Smooth muscle cell (in vitro differentiated cells): ENCODE data around the gene CD226. TPM values are rescaled to one million over a fixed set of nuclear protein-coding genes. Genes with fewer than 3 reads are reported as not detected.
"Not testable (repeated sequence)": the region's sequence is repeated elsewhere in the genome, so short reads cannot be mapped to it uniquely, and the experiment has no call there.

Experiments
- DNase-seq: peaks from one replicate; lab custom pipeline; 2025; ENCODE audit not compliant: unreplicated experiment; lab: John Stamatoyannopoulos, UW
- H2AFZ ChIP-seq: fragments of 200-600 bp; sonication (generic); 2 replicates; pipeline ENCODE4 v1.6.0; 2016; ENCODE audit warnings: antibody characterized with exemption, low read depth, mild to moderate bottlenecking
- H3F3A ChIP-seq: fragments of 200-600 bp; sonication (generic); 2 replicates; pipeline ENCODE4 v1.6.0; 2017; ENCODE audit warnings: antibody characterized with exemption, low read depth
- H3K27ac ChIP-seq: fragments of 200-600 bp; sonication (generic); 2 replicates; pipeline ENCODE4 v1.5.1; 2016; ENCODE audit warnings: low read depth, mild to moderate bottlenecking
- H3K27me3 ChIP-seq: fragments of 200-600 bp; sonication (generic); 2 replicates; pipeline ENCODE4 v1.6.1; 2016; ENCODE audit warnings: low read depth, mild to moderate bottlenecking
- H3K36me3 ChIP-seq: fragments of 200-600 bp; sonication (generic); 2 replicates; pipeline ENCODE4 v1.5.1; 2016; ENCODE audit warnings: low read depth
- H3K4me1 ChIP-seq: fragments of 200-600 bp; sonication (generic); 2 replicates; pipeline ENCODE4 v1.5.1; 2016; ENCODE audit warnings: low read depth
- H3K4me2 ChIP-seq: fragments of 200-600 bp; sonication (generic); 2 replicates; pipeline ENCODE4 v1.6.0; 2016; ENCODE audit warnings: mild to moderate bottlenecking
- H3K4me3 ChIP-seq: fragments of 200-600 bp; sonication (generic); 2 replicates; pipeline ENCODE4 v1.5.1; 2016; ENCODE audit warnings: mild to moderate bottlenecking
- H3K79me2 ChIP-seq: fragments of 200-600 bp; sonication (generic); 2 replicates; pipeline ENCODE4 v1.6.0; 2016; ENCODE audit warnings: low read depth, mild to moderate bottlenecking
- H3K9ac ChIP-seq: fragments of 200-600 bp; sonication (generic); 2 replicates; pipeline ENCODE4 v1.6.0; 2016; ENCODE audit warnings: low read depth
- H3K9me3 ChIP-seq: fragments of 200-600 bp; sonication (generic); replicated peaks from 2 replicates; pipeline ENCODE4 v1.5.1; 2016; ENCODE audit warnings: low read depth
- H4K20me1 ChIP-seq: fragments of 200-600 bp; sonication (generic); 2 replicates; pipeline ENCODE4 v1.6.0; 2016; ENCODE audit warnings: low read depth
- CTCF ChIP-seq: fragments of 200-600 bp; sonication (generic); IDR thresholded peaks from 2 replicates; pipeline ENCODE4 v1.5.1; 2017; ENCODE audit warnings: borderline replicate concordance, mild to moderate bottlenecking, antibody characterized with exemption; ENCODE audit not compliant: insufficient read depth, poor library complexity, severe bottlenecking
- WGBS: methylation state at CpG from one replicate; pipeline ENCODE4 v1.1.7; 2016; ENCODE audit warnings: low lambda C conversion rate; 5-methylcytosine and 5-hydroxymethylcytosine counted together
- polyA plus RNA-seq: library from polyadenylated mRNA; unstranded; fragments of >200 nt; fragmentation: Nextera tagmentation; extraction: Ambion mirVana; gene quantifications from 2 replicates; pipeline ENCODE4 v1.2.1, GENCODE V29; 2016
- total RNA-seq: library from RNA; depleted of rRNA; stranded (reverse); fragments of >200 nt; gene quantifications from 2 replicates; pipeline ENCODE4 v1.2.3, GENCODE V29; 2014

Gene CD226
- total and polyA plus RNA-seq, 2 experiments from 2014 or later = 0.02 to 0.36 TPM

DNA sequence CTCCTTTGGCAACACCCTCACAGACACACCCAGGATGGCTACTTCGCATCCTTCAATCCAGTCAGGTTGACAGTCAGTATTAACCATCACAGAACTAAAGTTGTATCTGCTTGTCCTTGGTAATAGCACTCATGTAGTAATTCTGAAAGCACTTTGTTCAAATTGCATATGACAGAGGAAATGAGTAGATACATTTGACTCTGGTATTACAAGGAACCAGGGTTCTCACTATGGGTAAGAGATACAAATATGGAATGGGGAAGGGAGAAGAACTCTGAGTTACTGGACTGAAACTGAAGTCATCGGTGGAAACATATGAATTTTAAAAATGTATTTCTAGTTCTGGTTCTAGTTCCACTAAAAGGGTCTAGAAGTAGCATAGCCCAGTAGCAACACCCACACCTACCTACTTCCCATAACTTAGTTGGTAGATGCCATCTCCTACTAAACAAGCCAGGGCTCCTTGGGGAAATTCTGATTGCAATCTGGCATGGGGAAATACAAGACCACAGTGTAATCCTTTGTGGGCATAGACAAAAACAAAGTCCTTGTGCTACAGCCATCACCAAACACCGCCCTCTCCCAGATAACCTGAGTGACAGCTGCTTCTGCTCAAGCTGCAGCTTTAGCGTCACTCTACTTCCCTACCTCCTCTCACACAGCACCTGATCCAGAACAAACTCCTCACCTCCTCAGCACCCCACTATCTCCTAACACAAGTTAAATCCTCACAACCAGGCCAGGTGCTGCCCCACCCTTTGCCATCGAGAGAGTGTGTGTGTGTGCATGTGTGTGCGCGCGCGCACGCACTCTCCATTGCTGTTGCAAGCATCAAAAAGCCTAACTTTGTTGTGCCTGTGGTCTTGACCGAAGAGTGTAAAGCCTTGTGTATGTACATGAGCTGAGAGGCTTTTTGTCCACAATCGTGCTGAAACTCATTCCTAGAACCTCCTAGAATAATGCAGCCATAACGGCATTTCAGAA is 31.4 kb upstream of the CD226 start:
- Histone ChIP-seq H4K20me1 (no peaks in the 10 kb centered on the region), H3K4me2 (no peak overlapping the region), H3K27ac (no peak overlapping the region), H3K4me3 (no peak overlapping the region), H3K27me3 (no peaks in the 10 kb centered on the region), H3F3A (no peaks in the 10 kb centered on the region), H2AFZ (no peak overlapping the region), H3K9ac (no peak overlapping the region), H3K9me3 (no peaks in the 10 kb centered on the region), H3K36me3 (no peaks in the 10 kb centered on the region), H3K4me1 (no peaks in the 10 kb centered on the region), H3K79me2 (no peaks in the 10 kb centered on the region)
- no peak for TF ChIP-seq CTCF
- no peak for DNase-seq
- WGBS = 91% methylated on average over 13 of the region's 13 CpGs

DNA sequence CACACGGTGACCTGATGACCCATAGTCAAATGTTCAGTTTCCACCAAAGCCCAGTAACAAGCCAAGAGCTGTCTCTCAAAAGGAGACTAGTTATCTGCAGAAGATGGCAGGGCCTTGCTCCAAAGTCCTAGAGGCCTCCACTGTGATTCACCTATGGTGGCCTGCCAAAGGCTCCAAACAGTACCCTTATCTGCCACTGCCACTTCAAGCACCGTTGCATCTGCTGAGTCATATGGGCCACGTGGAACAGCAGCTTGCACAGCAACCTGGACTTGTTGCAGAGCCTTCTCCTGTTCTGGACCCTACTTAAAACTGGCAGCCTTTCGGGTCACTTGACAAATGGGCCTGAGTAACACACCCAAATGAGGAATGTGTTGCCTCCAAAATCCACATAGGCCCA is 27.6 kb upstream of the CD226 start:
- H3K27ac ChIP-seq, DNase-seq, H3F3A ChIP-seq, H3K9ac ChIP-seq, H4K20me1 ChIP-seq, H3K9me3 ChIP-seq, H3K4me1 ChIP-seq, H3K36me3 ChIP-seq, H3K79me2 ChIP-seq, H3K27me3 ChIP-seq, H2AFZ ChIP-seq, H3K4me3 ChIP-seq, H3K4me2 ChIP-seq: not testable (repeated sequence)
- WGBS = 91% methylated on average over 4 of the region's 4 CpGs

- no peak overlapping the region for H3K4me3 ChIP-seq
- no peak overlapping the region for H3K27ac ChIP-seq
- H3K9me3 ChIP-seq = no peaks in the 10 kb centered on the region
- no peaks in the 10 kb centered on the region for H3K4me1 ChIP-seq
- H3K9ac ChIP-seq = no peak overlapping the region
- H3K4me2 ChIP-seq = no peak overlapping the region
- no peaks in the 10 kb centered on the region for H3K36me3 ChIP-seq
- TF ChIP-seq CTCF = no peak
- H2AFZ ChIP-seq = no peak overlapping the region
- DNase-seq = no peak
- WGBS = 94% methylated on average over 1 of the region's 1 CpG
- H3K27me3 ChIP-seq = no peaks in the 10 kb centered on the region
- no peaks in the 10 kb centered on the region for H3K79me2 ChIP-seq
- H3F3A ChIP-seq = no peaks in the 10 kb centered on the region
- no peaks in the 10 kb centered on the region for H4K20me1 ChIP-seq
Observed at GRCh38 chr18:69974365-69974764, 26.7 kb upstream of the CD226 start.

DNA sequence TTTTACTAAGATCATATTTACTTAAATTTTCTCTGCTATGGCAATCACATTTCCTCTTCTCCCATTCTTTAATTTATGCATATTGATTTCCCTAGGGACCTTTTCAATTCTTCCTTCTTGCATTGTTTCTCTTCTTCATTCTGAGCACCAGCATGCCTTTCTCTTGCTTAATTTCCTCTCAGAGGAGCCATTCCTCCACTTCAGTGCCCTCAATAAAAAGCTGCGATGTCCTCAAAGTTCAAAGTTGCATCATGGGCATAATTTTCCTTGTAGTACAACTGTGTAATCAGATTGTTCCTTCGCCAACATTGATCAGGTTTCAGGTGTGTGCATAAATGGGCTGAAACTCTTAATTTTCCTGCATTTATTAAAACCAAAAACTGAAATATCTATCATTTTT is 21.8 kb upstream of the CD226 start:
- Histone ChIP-seq H3F3A (no peaks in the 10 kb centered on the region), H3K27ac (no peak overlapping the region), H3K4me1 (no peaks in the 10 kb centered on the region), H3K4me3 (no peak overlapping the region), H3K36me3 (no peaks in the 10 kb centered on the region), H3K9me3 (no peaks in the 10 kb centered on the region), H3K9ac (no peak overlapping the region), H4K20me1 (no peaks in the 10 kb centered on the region), H3K79me2 (no peaks in the 10 kb centered on the region), H2AFZ (no peak overlapping the region), H3K27me3 (no peaks in the 10 kb centered on the region), H3K4me2 (no peak overlapping the region)
- TF ChIP-seq CTCF = no peak
- no peak for DNase-seq
- WGBS = 97% methylated on average over 2 of the region's 2 CpGs
